IgD-negative memory B cell (primary cell): ENCODE results near the gene BAIAP2. TPM values are rescaled to one million over a fixed set of nuclear protein-coding genes. Genes with fewer than 3 reads are reported as not detected.
"Not testable (repeated sequence)": the region's sequence is repeated elsewhere in the genome, so short reads cannot be mapped to it uniquely, and the experiment has no call there.

Experiments used
- H3K27ac Mint-ChIP-seq, 3 donors: one replicate each; pipeline ENCODE4 v1.8.0; 2020 to 2022; ENCODE audit warnings: mild to moderate bottlenecking in 3 of 3, mixed read lengths in 3 of 3, moderate library complexity in 1 of 3
- H3K27me3 Mint-ChIP-seq: one replicate; pipeline ENCODE4 v1.8.0; 2021; ENCODE audit warnings: mixed read lengths
- H3K36me3 Mint-ChIP-seq: one replicate; pipeline ENCODE4 v1.8.0; 2020; ENCODE audit warnings: mild to moderate bottlenecking, mixed read lengths
- H3K4me1 Mint-ChIP-seq, 3 donors: one replicate each; pipeline ENCODE4 v1.8.0; 2020 to 2022; ENCODE audit warnings: mixed read lengths in 3 of 3, mild to moderate bottlenecking in 1 of 3
- H3K4me3 Mint-ChIP-seq, 4 donors: one replicate each; pipeline ENCODE4 v1.8.0; 2020 to 2022; ENCODE audit warnings: mild to moderate bottlenecking in 4 of 4, mixed read lengths in 4 of 4, moderate library complexity in 3 of 4
- H3K9me3 Mint-ChIP-seq, 3 donors: one replicate each; pipeline ENCODE4 v1.8.0; 2020 to 2021; ENCODE audit warnings: mixed read lengths in 3 of 3, mild to moderate bottlenecking in 1 of 3
- polyA plus RNA-seq: library from polyadenylated mRNA; unstranded; fragments of 300-500 nt; fragmentation: Illumina TruSeq; gene quantifications from one replicate; pipeline ENCODE4 v1.2.3, GENCODE V29; 2021

The BAIAP2 gene
- polyA plus RNA-seq, 1 donor from 2014 or later: 0.48 TPM

GRCh38 chr17:81010935-81011334 is 24.0 kb upstream of the BAIAP2 start:
- peaks cover 2 to 7% (median 4%) of the 10 kb centered on the region in 3 donors for H3K9me3 Mint-ChIP-seq
- H3K4me3 Mint-ChIP-seq: no peak overlapping the region
- H3K36me3 Mint-ChIP-seq: peaks cover 3% of the 10 kb centered on the region
- H3K27ac Mint-ChIP-seq: no peak overlapping the region
- peaks cover 0 to 7% (median 2%) of the 10 kb centered on the region in 3 donors for H3K4me1 Mint-ChIP-seq
- H3K27me3 Mint-ChIP-seq: peaks cover 6% of the 10 kb centered on the region

- H3K4me1 Mint-ChIP-seq: peaks cover 0 to 9% (median 0%) of the 10 kb centered on the region in 3 donors
- no peak overlapping the region for H3K4me3 Mint-ChIP-seq
- H3K36me3 Mint-ChIP-seq: peaks cover 4% of the 10 kb centered on the region
- no peak overlapping the region for H3K27ac Mint-ChIP-seq
- peaks cover 3% of the 10 kb centered on the region for H3K27me3 Mint-ChIP-seq
- H3K9me3 Mint-ChIP-seq: peaks cover 2 to 12% (median 8%) of the 10 kb centered on the region in 3 donors
Observed at GRCh38 chr17:81011951-81012350, 23.0 kb upstream of the BAIAP2 start.

DNA sequence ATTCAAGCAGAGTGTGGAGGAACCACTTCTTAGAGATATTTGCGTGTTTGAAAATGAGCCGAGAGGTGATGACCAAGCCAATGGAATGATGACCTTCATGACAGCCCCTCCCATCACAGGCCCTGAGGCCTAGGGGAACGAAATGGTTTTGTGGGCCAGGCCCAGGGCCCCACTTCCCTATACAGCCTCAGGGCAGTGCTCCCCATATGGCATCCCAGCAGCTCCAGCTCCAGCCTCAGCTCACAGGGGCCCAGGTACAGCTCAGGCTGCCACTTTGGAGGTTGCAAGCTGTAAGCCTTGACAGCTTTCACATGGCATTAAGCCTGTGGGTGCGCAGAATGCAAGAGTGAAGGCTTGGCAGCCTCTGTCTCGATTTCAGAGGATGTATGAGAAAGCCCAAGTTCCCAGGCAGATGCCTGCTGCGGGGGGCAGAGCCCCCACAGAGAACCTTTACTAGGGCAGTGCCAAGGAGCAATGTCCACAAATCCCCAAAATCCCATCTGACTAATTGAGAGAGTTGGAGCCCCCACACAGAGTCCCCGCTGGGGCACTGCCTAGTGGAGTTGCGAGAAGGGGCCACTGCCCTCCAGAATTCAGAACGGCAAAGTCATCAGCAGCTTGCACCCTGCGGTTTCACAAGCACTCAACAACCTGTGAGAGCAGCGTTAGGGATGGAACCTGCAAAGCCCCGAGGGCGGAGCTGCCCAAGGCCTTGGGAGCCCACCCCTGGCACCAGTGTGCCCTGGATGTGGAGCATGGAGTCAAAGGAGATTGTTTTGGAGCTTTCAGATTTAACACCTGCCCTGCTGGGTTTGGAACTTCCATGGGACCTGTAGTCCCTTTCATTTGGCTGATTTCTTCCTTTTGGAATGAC is 22.1 kb upstream of the BAIAP2 start:
- H3K9me3 Mint-ChIP-seq: peaks cover 2 to 12% (median 10%) of the 10 kb centered on the region in 3 donors
- H3K27ac Mint-ChIP-seq: no peak overlapping the region
- peaks cover 4% of the 10 kb centered on the region for H3K36me3 Mint-ChIP-seq
- H3K4me1 Mint-ChIP-seq: peaks cover 2 to 12% (median 2%) of the 10 kb centered on the region in 3 donors
- no peak overlapping the region for H3K4me3 Mint-ChIP-seq
- peaks cover 3% of the 10 kb centered on the region for H3K27me3 Mint-ChIP-seq

GRCh38 chr17:81013642-81014041 is 21.3 kb upstream of the BAIAP2 start:
- Mint-ChIP-seq H3K4me1 (peaks cover 10 to 19% (median 10%) of the 10 kb centered on the region in 3 donors), H3K27me3 (peaks cover 3% of the 10 kb centered on the region), H3K27ac (no peak overlapping the region), H3K4me3 (no peak overlapping the region), H3K36me3 (peaks cover 6% of the 10 kb centered on the region), H3K9me3 (peaks cover 2 to 12% (median 10%) of the 10 kb centered on the region in 3 donors)

GRCh38 chr17:81015136-81015535 is 19.8 kb upstream of the BAIAP2 start:
- Mint-ChIP-seq H3K4me3 (no peak overlapping the region), H3K4me1 (peaks cover 11 to 20% (median 12%) of the 10 kb centered on the region in 3 donors), H3K27me3 (peaks cover 3% of the 10 kb centered on the region), H3K36me3 (peaks cover 6% of the 10 kb centered on the region), H3K27ac (no peak overlapping the region), H3K9me3 (peaks cover 2 to 12% (median 10%) of the 10 kb centered on the region in 3 donors)

DNA sequence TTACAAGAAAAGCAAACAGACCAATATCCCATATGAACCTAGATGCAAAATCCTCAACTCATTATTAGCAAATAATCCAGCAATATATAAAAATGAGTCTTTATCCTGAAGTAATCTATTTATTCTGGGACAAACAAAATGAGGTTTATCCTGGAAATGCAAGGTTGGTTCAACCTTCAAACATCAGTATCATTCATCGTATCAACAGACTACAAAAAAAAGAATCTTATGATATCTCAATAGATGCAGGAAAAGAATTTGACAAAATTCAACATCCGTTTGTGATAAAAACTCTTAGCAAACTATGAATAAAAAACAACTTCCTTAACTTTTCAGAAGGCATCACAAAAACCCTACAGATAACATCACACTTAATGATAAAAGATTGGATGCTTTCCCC is 18.4 kb upstream of the BAIAP2 start:
- Mint-ChIP-seq H3K27me3 (peaks cover 1% of the 10 kb centered on the region), H3K36me3 (peaks cover 5% of the 10 kb centered on the region), H3K27ac (no peak overlapping the region), H3K4me1 (peaks cover 11 to 20% (median 12%) of the 10 kb centered on the region in 3 donors), H3K4me3 (peak overlapping the region in 3 of 4 donors; percentile 4 to 39 (median 12)), H3K9me3 (peaks cover 0 to 10% (median 5%) of the 10 kb centered on the region in 3 donors)

GRCh38 chr17:81017330-81017729 is 17.6 kb upstream of the BAIAP2 start:
- H3K9me3 Mint-ChIP-seq, H3K27me3 Mint-ChIP-seq, H3K36me3 Mint-ChIP-seq: not testable (repeated sequence)
- peak overlapping the region in 1 of 3 donors; percentile 95 for H3K27ac Mint-ChIP-seq
- peak overlapping the region in 2 of 4 donors; percentile 21 to 81 for H3K4me3 Mint-ChIP-seq
- peaks cover 11 to 20% (median 12%) of the 10 kb centered on the region in 3 donors for H3K4me1 Mint-ChIP-seq

GRCh38 chr17:81018044-81018802 is 16.7 kb upstream of the BAIAP2 start:
- H3K9me3 Mint-ChIP-seq: peaks cover 0 to 6% (median 5%) of the 10 kb centered on the region in 3 donors
- H3K27ac Mint-ChIP-seq: peak overlapping the region in 2 of 3 donors; percentile 89 to 95
- peaks cover 5% of the 10 kb centered on the region for H3K36me3 Mint-ChIP-seq
- peak overlapping the region; percentile 74 to 95 (median 87) for H3K4me3 Mint-ChIP-seq
- H3K27me3 Mint-ChIP-seq: peaks cover 1% of the 10 kb centered on the region
- H3K4me1 Mint-ChIP-seq: peaks cover 11 to 20% (median 12%) of the 10 kb centered on the region in 3 donors

DNA sequence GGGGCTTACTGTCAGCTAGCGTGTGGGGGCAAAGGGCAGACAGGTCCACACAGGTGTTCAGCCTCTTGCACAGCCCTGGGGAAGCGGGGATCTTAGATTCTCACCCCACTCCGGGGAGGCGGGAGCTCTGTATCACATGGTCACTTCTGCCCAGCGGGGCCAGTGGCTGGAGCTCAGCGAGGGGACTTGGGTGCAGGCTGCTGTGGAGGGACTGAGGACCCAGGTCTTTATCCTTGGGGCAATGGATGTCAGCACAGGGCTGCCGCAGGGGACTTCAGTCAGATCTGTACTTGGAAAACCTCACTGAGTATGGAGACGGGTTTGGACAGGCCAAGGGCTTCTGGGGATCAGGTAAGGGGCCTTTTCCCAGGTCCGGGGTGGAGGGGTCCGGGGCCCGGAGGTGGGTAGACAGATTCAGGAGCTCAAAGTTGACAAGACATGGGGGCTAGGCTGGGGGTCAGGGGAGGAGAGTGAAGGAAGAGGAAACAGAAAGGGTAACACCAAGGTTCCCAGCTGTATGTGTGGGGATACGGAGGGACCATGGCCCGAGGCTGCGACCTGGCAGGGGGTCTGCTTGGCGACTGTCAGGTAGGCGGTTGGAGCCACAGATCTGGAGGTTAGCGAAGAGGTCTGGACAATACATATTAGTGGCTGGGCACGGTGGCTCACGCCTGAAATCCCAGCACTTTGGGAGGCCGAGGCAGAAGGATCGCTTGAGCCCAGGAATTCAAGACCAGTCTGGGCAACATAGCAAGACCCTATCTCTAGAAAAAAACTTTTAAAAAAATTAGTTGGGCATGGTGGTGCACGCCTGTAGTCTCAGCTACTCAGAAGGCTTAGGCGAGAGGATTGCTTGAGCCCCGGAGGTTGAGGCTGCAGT is 15.1 kb upstream of the BAIAP2 start:
- H3K36me3 Mint-ChIP-seq: peaks cover 4% of the 10 kb centered on the region
- H3K27me3 Mint-ChIP-seq: peaks cover 4% of the 10 kb centered on the region
- H3K9me3 Mint-ChIP-seq: peaks cover 0 to 6% (median 5%) of the 10 kb centered on the region in 3 donors
- H3K4me3 Mint-ChIP-seq: peak overlapping the region in 2 of 4 donors; percentile 71 to 84
- H3K27ac Mint-ChIP-seq: peak overlapping the region in 2 of 3 donors; percentile 25 to 89
- H3K4me1 Mint-ChIP-seq: peaks cover 12 to 16% (median 15%) of the 10 kb centered on the region in 3 donors

DNA sequence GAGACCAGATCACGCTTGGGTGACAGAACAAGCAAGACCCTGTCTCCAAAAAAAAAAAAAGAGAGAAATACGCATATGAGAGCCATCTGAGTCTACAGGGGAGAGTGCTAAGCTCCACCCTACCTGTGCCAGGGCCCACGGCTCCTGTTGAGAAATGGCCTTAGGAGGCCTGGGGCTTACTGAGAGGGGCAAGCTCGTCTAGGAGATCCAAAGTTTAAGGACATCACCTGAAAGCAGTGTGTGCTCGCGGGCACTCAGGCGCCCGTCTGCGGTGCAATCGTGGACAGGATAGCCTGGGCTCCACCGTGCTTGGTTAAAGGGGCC is 14.5 kb upstream of the BAIAP2 start:
- peaks cover 4% of the 10 kb centered on the region for H3K36me3 Mint-ChIP-seq
- H3K27ac Mint-ChIP-seq: no peak overlapping the region
- H3K27me3 Mint-ChIP-seq: peaks cover 7% of the 10 kb centered on the region
- H3K9me3 Mint-ChIP-seq: peaks cover 0 to 6% (median 5%) of the 10 kb centered on the region in 3 donors
- H3K4me3 Mint-ChIP-seq: no peak overlapping the region
- peaks cover 12 to 16% (median 15%) of the 10 kb centered on the region in 3 donors for H3K4me1 Mint-ChIP-seq

DNA sequence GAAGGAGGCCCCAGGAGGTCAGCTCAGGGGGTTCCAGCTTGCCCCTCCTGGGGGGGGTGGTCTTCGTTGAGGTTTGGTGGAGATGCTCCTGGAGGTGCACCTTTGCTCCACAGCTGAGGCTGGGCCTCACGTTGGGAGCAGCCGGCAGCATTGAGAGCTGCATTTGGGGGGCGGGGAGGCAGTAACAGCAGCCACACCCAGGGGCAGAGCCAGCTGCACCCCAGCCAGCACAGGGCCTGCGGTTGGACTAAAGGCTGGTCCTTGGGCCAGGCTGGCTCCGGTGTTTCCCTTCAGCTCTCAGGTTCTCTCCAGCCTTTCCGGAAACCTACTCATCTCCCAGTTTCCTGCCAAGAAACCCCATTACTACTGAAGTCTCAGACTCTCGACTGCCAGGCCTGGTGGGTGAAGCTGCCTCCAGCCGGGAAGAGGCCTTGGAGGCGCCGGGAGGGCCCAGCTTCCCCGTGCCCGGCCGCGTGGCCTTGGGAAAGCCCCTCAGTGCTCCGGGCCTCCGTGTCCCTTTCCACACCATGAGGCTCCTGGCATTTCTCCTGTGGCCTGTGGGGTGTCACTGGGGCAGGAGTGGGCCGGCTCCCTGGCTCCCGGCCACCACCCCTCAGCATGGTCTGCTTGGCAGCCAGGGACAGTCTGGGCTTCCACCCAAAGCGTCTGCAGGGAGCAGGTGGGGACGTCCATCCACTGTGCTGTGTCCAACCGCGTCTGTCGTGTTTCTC is 14.0 kb upstream of the BAIAP2 start:
- H3K9me3 Mint-ChIP-seq: peaks cover 0 to 6% (median 5%) of the 10 kb centered on the region in 3 donors
- H3K27me3 Mint-ChIP-seq: peaks cover 7% of the 10 kb centered on the region
- peaks cover 12 to 16% (median 15%) of the 10 kb centered on the region in 3 donors for H3K4me1 Mint-ChIP-seq
- H3K4me3 Mint-ChIP-seq: no peak overlapping the region
- peaks cover 4% of the 10 kb centered on the region for H3K36me3 Mint-ChIP-seq
- H3K27ac Mint-ChIP-seq: no peak overlapping the region

GRCh38 chr17:81021531-81022343 is 13.2 kb upstream of the BAIAP2 start:
- H3K27ac Mint-ChIP-seq: no peak overlapping the region

DNA sequence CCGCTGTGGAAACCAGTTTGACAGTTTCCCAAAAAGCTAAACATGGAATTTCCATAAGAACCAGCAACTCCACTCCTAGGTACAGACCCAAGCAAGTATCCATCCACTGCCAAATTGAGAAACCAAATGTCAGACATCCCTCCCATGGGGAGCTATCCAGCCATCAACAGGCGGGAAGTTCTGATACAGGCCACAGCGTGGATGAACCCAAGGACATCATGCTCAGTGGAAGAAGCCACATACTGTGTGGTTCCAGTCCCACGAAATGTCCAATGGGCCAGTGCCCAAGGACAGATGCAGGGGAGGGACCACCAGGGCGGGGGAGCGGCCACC is 12.6 kb upstream of the BAIAP2 start:
- Mint-ChIP-seq H3K4me3 (no peak overlapping the region), H3K36me3 (peaks cover 2% of the 10 kb centered on the region), H3K27me3 (peaks cover 10% of the 10 kb centered on the region), H3K9me3 (no peaks in the 10 kb centered on the region), H3K4me1 (peaks cover 12 to 15% (median 14%) of the 10 kb centered on the region in 3 donors), H3K27ac (no peak overlapping the region)

More at GRCh38 chr17:81021531-81022343, 13.2 kb upstream of the BAIAP2 start:
- Mint-ChIP-seq H3K9me3 (peaks cover 0 to 3% (median 2%) of the 10 kb centered on the region in 3 donors), H3K27me3 (peaks cover 8% of the 10 kb centered on the region), H3K4me1 (peaks cover 12 to 16% (median 15%) of the 10 kb centered on the region in 3 donors), H3K36me3 (peaks cover 4% of the 10 kb centered on the region), H3K4me3 (no peak overlapping the region)
